SK-N-SH treated with all-trans-retinoic acid at 6 μM for 48 hours (cell line): ENCODE results near the gene ULK4.

Experiments used
- ARNTL ChIP-seq: fragments of 450-650 bp; formaldehyde crosslinking; IDR thresholded peaks from 2 replicates; pipeline ENCODE4 v1.5.0; 2020; ENCODE audit warnings: low read depth, mild to moderate bottlenecking, moderate library complexity, borderline replicate concordance
- BACH2 ChIP-seq: fragments of 250-450 bp; sonication (Bioruptor Pico); IDR thresholded peaks from 2 replicates; pipeline ENCODE4 v1.9.0; 2021; ENCODE audit warnings: mild to moderate bottlenecking, borderline replicate concordance
- CSDC2 ChIP-seq: fragments of 250-450 bp; sonication (Bioruptor Pico); IDR thresholded peaks from 2 replicates; pipeline ENCODE4 v1.5.0; 2020; ENCODE audit warnings: mild to moderate bottlenecking, moderate library complexity
- ISL1 ChIP-seq: fragments of 250-450 bp; sonication (Bioruptor Pico); IDR thresholded peaks from 2 replicates; pipeline ENCODE4 v2.1.2; 2022; ENCODE audit warnings: mild to moderate bottlenecking, moderate library complexity
- RARB ChIP-seq: fragments of 250-450 bp; sonication (Bioruptor Pico); IDR thresholded peaks from 2 replicates; pipeline ENCODE4 v1.8.0; 2021; ENCODE audit warnings: mild to moderate bottlenecking, moderate library complexity
- ZFP30 ChIP-seq: fragments of 450-650 bp; formaldehyde crosslinking; IDR thresholded peaks from 2 replicates; pipeline ENCODE4 v1.5.0; 2022; ENCODE audit warnings: mild to moderate bottlenecking, moderate library complexity
- ZNF8 ChIP-seq: fragments of 450-650 bp; formaldehyde crosslinking; IDR thresholded peaks from 2 replicates; pipeline ENCODE4 v1.5.0; 2020; ENCODE audit warnings: mild to moderate bottlenecking, moderate library complexity
- TF ChIP-seq, protein P1 (sequence below): fragments of 250-450 bp; sonication (Bioruptor Pico); IDR thresholded peaks from 2 replicates; pipeline ENCODE4 v1.5.1; 2020; ENCODE audit warnings: low read depth, mild to moderate bottlenecking, moderate library complexity

DNA sequence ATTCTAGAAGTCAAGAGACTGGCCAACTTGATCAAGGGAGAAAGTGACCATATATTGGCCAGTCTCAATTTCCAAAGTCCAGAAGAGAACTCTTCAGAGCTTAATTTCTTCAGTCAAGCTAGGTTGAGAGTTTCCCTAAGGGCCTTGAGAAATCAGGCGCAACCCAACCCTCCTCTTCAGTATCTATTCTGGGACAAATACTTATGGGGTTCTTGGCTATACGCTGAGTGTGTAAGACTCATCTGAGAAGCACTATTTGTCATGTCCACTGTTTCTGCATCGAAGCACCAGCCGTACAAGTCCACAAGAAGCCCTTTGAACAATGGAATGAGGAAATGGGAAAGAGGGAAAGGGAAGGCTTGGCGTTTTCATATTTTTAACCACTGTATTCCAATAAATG is 383.1 kb downstream of the ULK4 start:
- TF ChIP-seq BACH2 (CRISPR knock-in tag) (no peak), ZFP30 (CRISPR knock-in tag) (no peak), RARB (CRISPR knock-in tag) (no peak), ARNTL (CRISPR knock-in tag) (no peak), CSDC2 (CRISPR knock-in tag) (no peak), ZNF8 (CRISPR knock-in tag) (no peak), ISL1 (CRISPR knock-in tag) (no peak)
- TF ChIP-seq, protein P1, sequence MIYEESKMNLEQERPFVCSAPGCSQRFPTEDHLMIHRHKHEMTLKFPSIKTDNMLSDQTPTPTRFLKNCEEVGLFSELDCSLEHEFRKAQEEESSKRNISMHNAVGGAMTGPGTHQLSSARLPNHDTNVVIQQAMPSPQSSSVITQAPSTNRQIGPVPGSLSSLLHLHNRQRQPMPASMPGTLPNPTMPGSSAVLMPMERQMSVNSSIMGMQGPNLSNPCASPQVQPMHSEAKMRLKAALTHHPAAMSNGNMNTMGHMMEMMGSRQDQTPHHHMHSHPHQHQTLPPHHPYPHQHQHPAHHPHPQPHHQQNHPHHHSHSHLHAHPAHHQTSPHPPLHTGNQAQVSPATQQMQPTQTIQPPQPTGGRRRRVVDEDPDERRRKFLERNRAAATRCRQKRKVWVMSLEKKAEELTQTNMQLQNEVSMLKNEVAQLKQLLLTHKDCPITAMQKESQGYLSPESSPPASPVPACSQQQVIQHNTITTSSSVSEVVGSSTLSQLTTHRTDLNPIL (CRISPR knock-in tag): no peak
